GM18858 (cell line): ENCODE data around the gene PMEPA1.

ENCODE experiments used
- ATAC-seq: cut with Tn5 transposase; IDR thresholded peaks from one replicate; pipeline ENCODE4 v1.9.1; 2021; ENCODE audit not compliant: unreplicated experiment

The PMEPA1 gene

DNA sequence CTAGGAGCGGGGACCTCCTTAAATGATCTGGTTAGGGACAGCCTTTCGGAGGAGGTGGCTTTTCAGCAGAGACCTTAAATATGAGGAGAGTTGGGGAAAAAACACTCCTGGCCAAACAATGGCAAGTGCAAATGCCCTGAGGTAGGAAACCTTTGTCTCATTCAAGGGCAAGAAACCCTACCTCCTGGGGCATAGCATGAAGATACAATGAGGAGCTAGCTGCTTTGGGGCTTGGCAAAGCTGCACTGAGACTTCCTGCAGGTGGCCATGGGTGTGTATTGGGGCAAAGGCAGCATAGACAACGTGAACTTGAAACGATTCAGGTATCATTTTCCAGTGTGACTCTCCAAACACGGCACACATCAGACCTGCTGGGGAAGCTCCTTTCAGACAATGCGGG, 30.7 kb downstream of the PMEPA1 start:
- ATAC-seq = no peak

DNA sequence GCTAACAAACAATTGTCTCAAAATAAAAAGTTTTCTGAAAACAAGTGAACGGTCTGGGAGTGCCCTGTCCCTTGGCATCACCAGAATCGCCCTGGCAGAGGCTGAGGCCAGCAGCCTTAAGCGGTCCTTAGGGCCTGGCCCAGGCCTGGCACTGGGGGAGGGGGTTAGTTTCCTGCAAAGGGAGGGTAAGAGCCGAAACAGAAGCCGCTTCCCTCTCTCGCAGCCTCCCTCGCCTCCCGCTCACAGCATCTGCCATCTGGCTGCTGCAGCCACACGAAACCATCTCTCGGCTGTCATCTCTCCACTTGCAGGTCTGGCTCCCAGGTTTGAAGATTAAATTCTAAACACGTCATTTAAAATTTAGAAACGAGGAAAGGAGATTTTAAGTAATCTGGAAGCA, 31.5 kb downstream of the PMEPA1 start:
- ATAC-seq = no peak

DNA sequence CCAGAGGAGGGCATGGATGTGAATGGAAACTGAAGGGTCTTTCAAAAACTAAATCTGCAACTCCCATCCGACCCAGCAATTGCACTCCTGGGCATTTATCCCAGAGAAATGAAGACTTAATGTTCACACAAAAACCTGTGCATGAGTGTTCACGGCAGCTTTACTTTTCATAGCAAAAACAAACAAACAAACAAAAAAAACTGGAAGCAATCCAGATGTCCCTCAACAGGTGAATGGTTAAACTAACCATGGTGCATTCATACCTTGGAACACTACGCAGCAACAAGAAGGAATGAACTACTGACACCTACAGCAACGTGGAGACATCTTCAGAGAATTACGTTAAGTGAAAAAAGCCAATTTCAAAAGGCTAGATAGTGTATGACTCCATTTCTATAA, 32.2 kb downstream of the PMEPA1 start:
- ATAC-seq = no peak

DNA sequence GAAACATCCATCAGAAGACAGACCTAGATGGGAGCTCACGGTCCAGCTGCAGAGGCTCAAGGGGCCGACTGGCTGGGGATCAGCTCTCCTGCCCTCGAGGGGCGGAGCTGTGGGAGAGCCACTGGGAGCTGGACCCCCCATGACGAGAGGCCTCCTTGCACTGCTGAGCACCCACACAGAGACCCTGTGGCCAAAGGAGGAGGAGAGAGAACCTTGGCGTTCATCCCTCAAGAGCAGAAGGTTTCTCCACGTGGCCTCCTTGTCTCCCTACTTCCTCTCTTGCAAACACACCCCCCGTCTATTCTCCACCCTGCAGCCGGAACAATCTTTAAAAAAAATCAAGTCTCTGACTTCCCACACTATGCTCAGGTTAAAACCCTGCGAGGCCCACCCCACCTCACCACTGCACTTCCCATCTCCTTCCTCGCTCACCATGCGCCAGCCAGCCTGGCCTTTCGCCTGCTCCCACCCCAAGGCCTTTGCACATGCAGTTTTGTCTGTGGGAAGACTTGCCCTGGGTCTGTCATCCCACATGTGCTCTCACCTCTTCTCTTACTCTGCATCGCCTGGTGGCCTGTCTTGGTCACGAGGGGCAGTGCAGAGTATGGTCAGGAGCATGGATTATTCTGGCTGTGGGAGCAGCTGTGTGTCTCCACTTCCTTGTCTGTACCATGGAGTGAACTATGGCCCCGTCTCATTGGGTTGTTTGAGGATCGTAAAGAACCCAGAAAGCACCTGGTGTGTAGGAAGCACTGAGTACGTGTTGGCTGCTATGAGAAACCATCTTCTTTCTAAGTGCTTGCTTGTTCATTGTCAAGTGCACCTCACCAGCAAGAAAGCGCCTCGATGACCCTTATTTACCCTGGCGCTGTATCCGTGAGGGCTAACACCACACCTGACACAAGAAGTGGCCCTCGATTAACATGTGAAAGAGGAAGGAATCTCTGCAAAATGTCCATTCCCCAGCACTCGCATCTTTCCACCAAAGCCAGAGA, 32.9 kb downstream of the PMEPA1 start:
- no peak for ATAC-seq

DNA sequence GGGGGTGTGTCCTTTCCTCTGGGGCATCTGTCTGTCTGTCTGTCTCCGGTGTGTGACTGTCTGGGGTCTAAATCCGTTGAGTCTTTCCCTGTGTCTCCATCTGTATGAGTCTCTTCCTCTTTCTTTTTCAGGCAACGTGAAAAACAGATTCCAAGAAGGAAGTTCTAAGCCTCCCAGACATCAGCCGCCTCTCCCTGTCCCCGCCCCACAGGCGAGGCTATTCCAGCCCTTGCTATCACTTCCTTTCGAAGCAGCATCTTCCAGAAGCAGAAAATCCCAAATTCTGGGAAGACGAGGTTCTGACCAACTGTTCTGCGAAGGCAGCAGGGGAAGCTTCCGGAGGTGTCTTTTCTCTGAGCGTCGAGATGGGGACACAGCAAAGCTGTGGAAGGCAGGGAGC, 34.0 kb downstream of the PMEPA1 start:
- ATAC-seq = no peak

DNA sequence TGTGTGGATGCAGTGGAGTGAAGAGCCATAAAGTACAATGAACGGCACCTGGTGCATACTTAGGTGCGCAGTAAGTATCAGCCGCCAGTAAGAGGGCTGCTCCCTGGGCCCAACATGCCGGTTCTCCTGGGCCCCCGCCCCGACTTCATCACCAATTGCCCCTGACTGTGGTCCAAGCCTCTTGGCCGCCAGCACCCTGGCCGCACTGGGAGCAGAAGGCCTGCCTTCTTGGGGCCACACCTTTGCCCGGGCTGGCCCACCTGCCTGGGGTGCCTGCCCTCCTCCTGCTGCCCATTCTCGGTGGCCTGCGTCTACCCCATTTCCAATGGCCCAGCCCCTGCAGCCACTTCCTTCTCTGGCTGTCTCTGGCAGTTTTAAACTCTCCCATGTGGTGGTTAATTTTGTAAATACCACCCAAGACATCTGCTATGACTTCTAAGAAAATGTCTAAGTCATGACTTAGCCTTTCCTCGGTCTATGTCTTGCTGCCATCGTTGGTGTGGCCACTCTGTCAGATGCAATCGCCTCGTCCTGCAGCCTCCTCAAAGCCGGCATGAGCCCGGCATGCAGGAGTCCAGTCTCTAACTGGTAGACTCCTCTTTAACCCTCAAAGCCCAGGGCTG, 36.8 kb downstream of the PMEPA1 start:
- ATAC-seq = no peak

DNA sequence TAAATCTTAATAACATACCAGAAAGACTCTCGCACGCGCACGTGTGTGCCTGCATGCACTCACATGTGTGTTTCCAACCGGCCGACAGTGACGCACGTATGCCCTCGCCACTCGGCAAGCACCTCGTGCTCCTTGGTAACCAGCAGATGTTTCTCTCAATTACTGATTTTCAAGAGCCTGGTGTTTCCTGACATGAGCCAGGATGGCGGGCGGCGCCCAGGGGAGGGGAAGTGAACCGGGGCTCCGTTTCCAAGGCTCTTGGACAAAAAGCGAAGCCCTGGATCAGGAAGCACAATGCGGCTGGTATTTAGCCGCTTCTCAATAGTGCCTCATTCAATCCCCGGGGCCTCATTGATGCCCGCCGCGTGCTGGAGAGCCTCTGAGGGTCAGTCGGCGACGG, 37.7 kb downstream of the PMEPA1 start:
- no peak for ATAC-seq

DNA sequence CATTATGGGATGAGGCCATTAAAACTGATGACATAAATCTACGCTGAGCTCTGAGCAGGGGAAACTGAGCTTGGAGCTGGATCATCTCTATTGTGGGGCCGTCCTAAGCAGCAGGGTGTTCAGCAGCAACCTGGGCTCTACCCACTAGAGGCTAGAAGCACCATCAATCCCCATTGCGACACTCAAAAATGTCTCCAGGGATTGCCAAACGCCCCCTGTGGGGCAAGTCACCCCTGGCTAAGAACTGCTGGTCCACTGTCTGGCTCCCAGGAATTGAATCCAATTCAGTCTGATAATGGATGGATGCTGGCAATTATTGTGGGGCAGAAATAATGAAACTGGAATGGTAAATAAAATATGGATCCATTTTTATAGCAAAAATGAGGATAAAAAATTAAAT, 38.2 kb downstream of the PMEPA1 start:
- ATAC-seq = no peak

DNA sequence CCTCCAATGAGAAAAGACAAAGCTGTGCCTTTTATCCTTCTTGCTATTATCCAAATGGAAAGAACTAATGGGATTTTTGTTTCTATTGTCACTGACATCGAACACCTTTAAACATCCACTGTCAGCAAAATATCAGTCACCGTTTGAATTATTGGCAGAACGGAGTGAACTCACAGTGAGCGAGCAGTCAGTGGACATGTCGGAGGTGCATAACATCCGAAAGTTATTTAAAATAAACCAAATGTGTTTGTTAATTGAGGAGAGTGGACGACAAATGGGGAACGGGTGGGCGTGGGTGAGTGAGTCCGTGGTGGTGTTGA, 38.8 kb downstream of the PMEPA1 start:
- no peak for ATAC-seq

DNA sequence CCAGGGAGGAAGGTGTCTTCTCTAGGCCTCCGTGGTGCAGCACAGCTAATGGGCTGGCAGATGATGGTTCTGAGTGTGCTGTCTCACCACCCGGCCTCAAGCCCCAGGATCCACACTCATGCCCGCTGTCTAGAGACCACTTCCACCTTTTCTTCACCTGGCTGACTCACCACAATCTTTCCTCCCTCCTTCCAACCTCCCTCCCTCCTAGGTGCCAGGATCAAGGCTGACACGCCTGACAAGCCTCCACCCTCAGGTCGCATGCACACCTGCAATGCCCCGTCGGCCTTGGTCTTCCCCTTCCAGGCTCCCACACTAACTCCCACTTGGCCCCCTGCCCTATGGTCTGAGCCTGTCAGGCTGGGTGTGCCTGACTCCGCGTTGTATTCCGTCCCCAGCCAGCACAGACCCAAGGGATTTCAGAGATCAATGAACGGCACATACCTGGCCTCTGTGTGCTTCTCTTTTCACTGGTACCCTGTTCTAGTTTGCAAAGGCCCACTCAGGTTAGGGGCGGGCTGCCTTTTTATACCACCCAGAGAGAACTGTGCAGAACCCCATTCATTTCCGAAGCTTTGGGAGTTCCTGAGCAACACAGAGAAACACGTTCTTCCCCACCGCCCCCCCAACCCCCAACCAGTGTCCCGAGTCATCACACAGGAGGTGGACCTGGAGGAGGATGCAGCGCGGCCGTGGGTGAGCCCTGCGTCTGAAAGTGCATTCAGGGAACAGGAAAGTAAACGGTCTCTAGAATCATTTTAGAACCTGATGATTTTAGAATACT, 39.3 kb downstream of the PMEPA1 start:
- ATAC-seq = no peak

DNA sequence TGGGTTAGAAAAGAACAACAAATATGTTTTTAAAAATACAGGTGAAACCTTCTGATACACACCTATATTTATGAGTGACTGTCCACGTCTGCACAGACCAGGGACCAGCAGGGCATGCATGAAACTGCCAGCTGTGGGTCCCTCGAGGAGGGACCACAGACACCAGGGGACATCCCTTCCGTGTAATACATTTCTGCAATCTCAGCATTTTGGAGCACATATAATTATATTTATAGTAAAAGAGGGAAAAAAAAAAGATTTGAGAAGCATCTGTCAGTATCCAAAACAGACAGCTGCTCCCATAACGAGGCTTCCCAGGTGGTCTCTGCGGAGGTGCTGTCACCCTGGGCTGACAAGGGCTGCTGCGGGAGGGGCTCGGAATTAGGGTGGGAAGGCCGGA, 40.2 kb downstream of the PMEPA1 start:
- ATAC-seq = no peak

DNA sequence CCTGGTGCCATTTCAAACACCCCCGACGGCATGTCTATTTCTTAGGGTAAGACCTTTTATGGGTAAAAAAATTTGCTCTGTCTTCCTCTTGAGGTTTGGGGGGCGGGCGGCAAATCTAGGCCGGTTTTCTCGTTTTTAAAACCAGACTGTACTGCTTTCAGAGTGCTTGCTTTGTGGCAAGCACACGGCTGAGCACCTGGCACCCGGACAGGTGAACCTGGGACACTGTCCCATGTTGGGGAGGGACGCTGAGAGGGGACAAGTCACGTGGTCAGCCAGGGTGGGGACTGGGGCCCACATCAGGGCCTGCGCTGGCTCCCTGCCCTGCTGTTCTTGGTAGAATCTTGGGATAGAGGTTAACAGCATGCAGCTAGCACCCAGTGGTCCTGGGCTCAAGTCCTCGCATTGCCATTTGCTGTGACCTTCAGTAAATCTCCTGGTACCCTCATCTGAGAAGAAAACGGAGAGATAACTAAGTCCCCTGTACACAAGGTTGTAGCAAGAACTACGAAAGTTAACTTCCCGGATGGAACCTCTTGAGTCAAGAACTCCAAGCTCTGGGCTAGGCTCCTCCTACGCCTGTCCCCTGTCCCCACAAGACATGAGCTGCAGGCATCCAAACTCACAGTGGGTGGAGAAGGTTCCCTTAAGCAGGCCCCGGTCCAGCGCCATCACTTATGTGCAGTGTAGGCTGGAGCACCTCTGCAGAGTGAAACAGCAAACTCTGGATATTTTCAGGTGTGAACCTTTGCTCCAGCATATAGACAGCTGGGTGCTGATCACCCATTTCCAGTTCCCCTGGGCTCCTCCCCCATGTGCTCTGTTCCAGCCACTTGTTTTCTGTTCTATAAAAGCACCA, 41.7 kb downstream of the PMEPA1 start:
- no peak for ATAC-seq

DNA sequence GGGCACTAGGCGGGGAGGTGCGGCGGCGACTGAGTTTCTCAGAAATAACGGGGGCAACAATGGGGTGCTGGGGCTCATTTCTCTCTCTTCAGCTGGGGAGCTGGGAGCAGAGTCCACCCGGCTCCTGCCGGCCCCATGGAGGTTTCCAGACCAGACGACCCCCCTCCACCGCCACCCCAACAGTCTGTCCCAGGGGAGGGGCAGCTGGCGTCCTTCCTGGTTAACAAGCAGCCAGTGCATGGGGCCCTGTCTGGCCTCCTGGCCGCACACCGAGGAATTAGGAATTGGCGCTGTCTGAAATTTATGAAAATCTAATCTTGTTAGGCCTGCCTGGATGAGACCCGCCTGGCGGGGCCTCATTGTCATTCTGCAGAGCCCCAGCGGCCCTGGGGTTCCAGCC, 42.4 kb downstream of the PMEPA1 start:
- no peak for ATAC-seq

DNA sequence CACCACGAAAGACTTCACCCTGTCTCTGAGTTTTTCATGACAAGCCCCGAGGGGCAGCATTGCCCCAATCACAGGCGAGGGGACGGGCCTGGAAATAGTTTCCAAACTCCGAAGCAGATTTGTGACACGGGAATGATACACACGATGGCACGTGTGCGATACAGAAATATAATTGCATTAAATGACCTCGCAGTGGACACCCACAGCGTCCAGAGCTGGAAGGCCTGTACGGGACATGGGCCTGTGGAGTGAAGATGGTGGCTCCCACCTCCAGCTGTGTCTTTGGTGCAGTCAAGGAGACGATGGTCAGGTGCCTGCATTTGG, 43.0 kb downstream of the PMEPA1 start:
- no peak for ATAC-seq

DNA sequence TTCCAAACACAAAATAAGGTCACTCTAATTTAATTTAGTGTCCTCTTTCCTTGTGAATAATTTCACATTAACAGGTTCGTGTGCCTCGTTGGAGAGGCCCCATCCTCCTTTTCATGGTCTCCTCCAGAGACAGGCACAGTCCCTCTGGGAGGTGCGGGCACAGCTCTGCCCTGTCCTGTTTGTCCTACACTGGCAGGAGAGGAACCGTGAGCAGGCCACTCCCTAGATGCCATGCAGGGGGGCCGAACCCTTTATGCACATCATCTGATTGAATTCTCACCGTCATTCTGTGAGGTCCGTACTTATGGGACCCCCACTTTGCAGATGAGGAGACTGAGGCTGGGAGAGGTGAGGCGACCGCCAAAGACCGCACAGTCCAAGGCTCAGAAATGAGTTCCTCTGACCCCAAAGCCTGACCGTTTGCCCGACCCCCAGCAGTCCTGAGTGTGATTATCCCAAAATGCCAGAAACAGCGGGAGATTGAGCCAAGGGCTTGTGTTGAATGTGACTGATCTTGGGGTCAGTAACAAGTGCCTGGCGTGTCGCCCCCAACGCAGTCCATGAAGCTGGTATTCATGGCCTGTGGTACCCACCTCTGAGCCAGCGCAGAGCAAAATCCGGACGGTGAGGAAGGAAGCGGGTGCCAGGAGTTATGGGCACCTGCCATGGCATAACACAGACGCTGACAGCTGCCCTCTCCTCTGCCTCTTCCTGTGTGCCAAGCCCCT, 43.5 kb downstream of the PMEPA1 start:
- ATAC-seq = no peak

DNA sequence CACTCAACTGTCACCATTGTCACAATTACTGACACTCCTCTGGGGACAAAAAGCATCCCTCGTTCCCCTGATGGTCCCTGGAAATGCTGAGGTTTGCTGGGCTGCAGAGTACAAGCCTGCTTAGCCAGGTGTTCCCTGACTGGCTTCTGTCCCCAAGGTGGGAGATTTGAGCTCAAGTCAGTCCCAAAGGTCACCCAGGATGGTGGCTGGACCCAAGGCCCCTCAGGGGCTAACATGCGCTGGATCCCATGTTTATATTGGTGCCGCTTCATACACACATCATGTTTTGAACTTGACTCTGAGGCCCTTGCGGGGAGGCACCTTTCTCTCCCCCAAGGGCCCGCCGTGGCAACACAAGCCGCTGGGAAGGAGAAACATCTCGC, 44.2 kb downstream of the PMEPA1 start:
- ATAC-seq = no peak

DNA sequence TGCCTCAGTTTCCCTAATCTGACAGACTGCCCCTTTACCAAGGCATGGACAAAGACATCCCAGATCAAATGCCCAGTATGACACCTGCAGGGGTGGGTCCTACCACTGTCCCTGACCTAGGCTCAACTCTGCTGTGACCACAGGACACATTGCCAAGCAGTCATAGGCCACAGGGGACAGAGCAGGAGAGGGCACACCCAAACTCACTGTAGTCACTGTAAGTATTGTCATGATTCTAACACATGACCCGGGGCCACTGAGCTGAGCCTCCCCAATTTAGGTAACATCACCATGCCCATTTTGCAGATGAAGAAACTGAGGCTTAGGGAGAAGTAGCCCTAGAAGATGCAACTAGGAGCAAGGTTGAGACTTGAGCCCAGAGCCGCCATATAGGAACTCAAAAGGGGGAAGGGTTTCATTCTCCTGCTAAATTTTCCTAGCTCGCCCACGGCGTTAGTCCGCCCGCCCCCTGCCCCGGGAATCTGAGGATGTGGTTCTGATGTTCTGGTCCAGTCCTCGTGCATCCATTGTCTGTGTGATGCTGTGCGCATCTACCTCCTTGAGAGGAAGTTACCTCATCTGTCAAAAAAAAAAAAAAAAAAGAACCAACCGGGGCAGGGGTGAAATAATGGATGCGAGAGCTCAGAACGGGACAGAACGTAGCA, 44.8 kb downstream of the PMEPA1 start:
- ATAC-seq = no peak

DNA sequence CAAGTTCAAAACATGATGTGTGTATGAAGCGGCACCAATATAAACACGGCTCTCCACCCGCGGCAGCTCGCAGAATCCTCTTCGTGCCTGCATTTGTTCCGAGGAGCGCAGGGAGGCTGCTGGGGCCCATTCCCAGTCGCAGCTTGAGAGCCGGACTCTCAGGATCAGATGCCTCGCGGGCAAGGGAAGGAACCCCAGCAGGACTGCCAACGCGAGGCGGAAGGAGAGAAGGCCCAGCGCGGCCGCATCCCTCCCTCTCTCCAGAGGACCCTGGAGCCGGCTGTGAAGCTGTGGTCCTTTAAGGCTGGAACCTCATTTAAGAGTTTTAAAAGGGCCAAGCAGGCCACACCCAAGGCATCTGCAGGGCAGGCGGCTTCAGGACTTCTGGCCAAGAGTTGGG, 45.3 kb downstream of the PMEPA1 start:
- no peak for ATAC-seq

DNA sequence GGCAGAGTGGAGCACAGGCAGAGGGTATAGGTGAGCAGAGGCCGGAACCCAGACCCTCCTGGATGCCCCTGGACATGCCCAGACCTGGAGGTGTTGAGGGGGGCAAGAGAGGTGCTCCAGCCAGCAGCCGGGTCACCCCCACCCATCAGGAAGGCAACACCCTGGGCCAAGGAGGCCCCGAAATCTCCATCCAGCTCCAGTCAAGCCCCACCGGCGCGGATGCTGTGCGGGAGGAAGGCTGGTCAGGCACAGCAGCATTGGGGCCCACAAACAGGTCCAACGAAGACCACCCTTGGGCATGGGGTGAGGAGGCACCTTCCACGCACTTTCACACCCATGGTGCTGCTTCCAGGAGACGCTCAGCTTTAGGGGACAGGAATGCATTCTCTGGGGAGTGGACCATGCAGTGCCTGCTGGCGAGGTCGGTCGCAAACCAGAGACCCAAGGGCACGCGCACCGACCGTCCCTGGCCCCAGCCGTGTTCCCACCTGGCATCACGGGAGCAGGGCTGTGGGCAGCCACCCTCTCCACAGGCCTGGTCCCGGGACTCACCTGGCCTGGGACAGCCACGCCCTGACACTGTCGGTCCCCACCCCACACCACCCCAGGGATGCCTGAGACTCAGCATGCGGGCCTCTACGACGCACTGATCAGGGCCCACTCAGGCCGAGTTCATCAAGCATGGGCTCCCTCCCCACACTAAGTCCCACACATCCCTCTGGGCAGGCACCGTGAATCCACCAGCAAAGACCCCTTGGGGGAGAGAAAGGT, 45.9 kb downstream of the PMEPA1 start:
- no peak for ATAC-seq
